ENCODE measurements around the gene NGEF.

DNA sequence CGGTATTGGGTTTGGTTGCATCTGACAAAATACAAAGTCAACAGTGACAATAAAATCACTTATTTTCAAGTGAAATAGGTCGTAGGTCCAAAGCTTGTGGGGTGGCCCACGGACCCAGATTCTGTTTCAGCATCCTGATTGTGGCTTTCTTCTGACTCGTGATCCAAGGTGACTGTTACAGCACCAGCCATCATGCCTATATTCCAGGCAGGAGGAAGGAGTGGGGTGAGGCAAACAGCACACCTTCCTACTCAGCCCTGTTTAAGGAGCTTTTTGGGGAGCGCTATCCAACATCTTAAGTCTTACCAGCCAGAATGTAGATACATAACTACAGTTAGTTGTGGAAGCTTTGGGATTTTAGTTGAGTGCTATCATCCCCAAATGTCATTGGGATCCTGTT is 151.7 kb downstream of the NGEF start:
- TF ChIP-seq POLR2A (IDR thresholded peaks at IDR 0.05) (no peak), CTCF (IDR thresholded peaks at IDR 0.05) (no peak)

Measured in adrenal gland (tissue), 5 donors.